ENCODE results near the gene TXNRD1. TPM values are rescaled to one million over a fixed set of nuclear protein-coding genes. Genes with fewer than 3 reads are reported as not detected.

TXNRD1 gene
- total RNA-seq, 2 donors from 2014 or later, result 35.9 to 36.6 TPM

- no peak overlapping the region for H3K4me3 ChIP-seq
- H3K27me3 ChIP-seq, result no peaks in the 10 kb centered on the region
- no peak overlapping the region for H3K27ac ChIP-seq
- 91 to 92% methylated on average over 10 to 11 of the region's 11 CpGs for WGBS, 2 donors
- H3K9me3 ChIP-seq, result no peaks in the 10 kb centered on the region
- DNase-seq (no peak), ATAC-seq (no peak)
- intact Hi-C loops (cut with DNase I), result no loop called here
- no peak for TF ChIP-seq POLR2A (IDR thresholded peaks at IDR 0.05)
- no peak for TF ChIP-seq CTCF (IDR thresholded peaks at IDR 0.05)
- no peaks in the 10 kb centered on the region for H3K36me3 ChIP-seq (replicated peaks in 1 of 2; ENCODE audit: insufficient read depth in 1 of 2, low read depth in 2 of 2)
- no peaks in the 10 kb centered on the region for H3K4me1 ChIP-seq
Observed at GRCh38 chr12:104273503-104273902, 57.9 kb downstream of the TXNRD1 start.

GRCh38 chr12:104274811-104275210, 59.2 kb downstream of the TXNRD1 start:
- H3K9me3 ChIP-seq, result no peaks in the 10 kb centered on the region
- no peaks in the 10 kb centered on the region for H3K4me1 ChIP-seq
- no peaks in the 10 kb centered on the region for H3K36me3 ChIP-seq (replicated peaks in 1 of 2; ENCODE audit: insufficient read depth in 1 of 2, low read depth in 2 of 2)
- WGBS, 2 donors, result 91 to 96% methylated on average over 4 of the region's 4 CpGs
- TF ChIP-seq POLR2A (IDR thresholded peaks at IDR 0.05) (no peak), CTCF (IDR thresholded peaks at IDR 0.05) (no peak)
- H3K27me3 ChIP-seq, result no peaks in the 10 kb centered on the region
- DNase-seq, result no peak
- intact Hi-C loops (cut with DNase I), result no loop called here
- no peak for ATAC-seq
- H3K4me3 ChIP-seq, result no peak overlapping the region
- no peak overlapping the region for H3K27ac ChIP-seq

- no peaks in the 10 kb centered on the region for H3K4me1 ChIP-seq
- H3K27me3 ChIP-seq, result no peaks in the 10 kb centered on the region
- H3K4me3 ChIP-seq, result no peak overlapping the region
- intact Hi-C loops (cut with DNase I), result no loop called here
- H3K9me3 ChIP-seq, result no peaks in the 10 kb centered on the region
- TF ChIP-seq CTCF (IDR thresholded peaks at IDR 0.05) (no peak), POLR2A (IDR thresholded peaks at IDR 0.05) (no peak)
- H3K36me3 ChIP-seq (replicated peaks in 1 of 2; ENCODE audit: insufficient read depth in 1 of 2, low read depth in 2 of 2), result no peaks in the 10 kb centered on the region
- H3K27ac ChIP-seq, result no peak overlapping the region
- WGBS, 2 donors, result 50 to 55% methylated on average over 5 of the region's 5 CpGs
- ATAC-seq (no peak), DNase-seq (no peak)
Observed at GRCh38 chr12:104275689-104276088, 60.1 kb downstream of the TXNRD1 start.

GRCh38 chr12:104276273-104277131, 60.9 kb downstream of the TXNRD1 start:
- ATAC-seq, result no peak
- TF ChIP-seq POLR2A (IDR thresholded peaks at IDR 0.05), result no peak
- TF ChIP-seq CTCF (IDR thresholded peaks at IDR 0.05), result no peak
- H3K27me3 ChIP-seq, result no peaks in the 10 kb centered on the region
- no peak overlapping the region for H3K27ac ChIP-seq
- DNase-seq, result no peak
- H3K4me3 ChIP-seq, result no peak overlapping the region
- H3K36me3 ChIP-seq (replicated peaks in 1 of 2; ENCODE audit: insufficient read depth in 1 of 2, low read depth in 2 of 2), result no peaks in the 10 kb centered on the region
- intact Hi-C loops (cut with DNase I), result no loop called here
- H3K9me3 ChIP-seq, result no peaks in the 10 kb centered on the region
- WGBS, 2 donors, result 78 to 83% methylated on average over 8 of the region's 8 CpGs
- no peaks in the 10 kb centered on the region for H3K4me1 ChIP-seq

- H3K9me3 ChIP-seq, result no peaks in the 10 kb centered on the region
- DNase-seq, result no peak
Observed at GRCh38 chr12:104279164-104279563, 63.6 kb downstream of the TXNRD1 start.

More at GRCh38 chr12:104279164-104279563, 63.6 kb downstream of the TXNRD1 start:
- Histone ChIP-seq H3K4me1 (no peaks in the 10 kb centered on the region), H3K36me3 (replicated peaks in 1 of 2; ENCODE audit: insufficient read depth in 1 of 2, low read depth in 2 of 2) (no peaks in the 10 kb centered on the region), H3K27ac (no peak overlapping the region), H3K27me3 (no peaks in the 10 kb centered on the region), H3K4me3 (no peak overlapping the region)
- TF ChIP-seq POLR2A (IDR thresholded peaks at IDR 0.05) (no peak), CTCF (IDR thresholded peaks at IDR 0.05) (no peak)
- no peak for ATAC-seq
- intact Hi-C loops (cut with DNase I), result no loop called here

Data from body of pancreas (tissue), 4 donors.